Measurements from ENCODE around the gene SRGAP2C.
"Not testable (repeated sequence)": the region's sequence is repeated elsewhere in the genome, so short reads cannot be mapped to it uniquely, and the experiment has no call there.

The SRGAP2C gene

DNA sequence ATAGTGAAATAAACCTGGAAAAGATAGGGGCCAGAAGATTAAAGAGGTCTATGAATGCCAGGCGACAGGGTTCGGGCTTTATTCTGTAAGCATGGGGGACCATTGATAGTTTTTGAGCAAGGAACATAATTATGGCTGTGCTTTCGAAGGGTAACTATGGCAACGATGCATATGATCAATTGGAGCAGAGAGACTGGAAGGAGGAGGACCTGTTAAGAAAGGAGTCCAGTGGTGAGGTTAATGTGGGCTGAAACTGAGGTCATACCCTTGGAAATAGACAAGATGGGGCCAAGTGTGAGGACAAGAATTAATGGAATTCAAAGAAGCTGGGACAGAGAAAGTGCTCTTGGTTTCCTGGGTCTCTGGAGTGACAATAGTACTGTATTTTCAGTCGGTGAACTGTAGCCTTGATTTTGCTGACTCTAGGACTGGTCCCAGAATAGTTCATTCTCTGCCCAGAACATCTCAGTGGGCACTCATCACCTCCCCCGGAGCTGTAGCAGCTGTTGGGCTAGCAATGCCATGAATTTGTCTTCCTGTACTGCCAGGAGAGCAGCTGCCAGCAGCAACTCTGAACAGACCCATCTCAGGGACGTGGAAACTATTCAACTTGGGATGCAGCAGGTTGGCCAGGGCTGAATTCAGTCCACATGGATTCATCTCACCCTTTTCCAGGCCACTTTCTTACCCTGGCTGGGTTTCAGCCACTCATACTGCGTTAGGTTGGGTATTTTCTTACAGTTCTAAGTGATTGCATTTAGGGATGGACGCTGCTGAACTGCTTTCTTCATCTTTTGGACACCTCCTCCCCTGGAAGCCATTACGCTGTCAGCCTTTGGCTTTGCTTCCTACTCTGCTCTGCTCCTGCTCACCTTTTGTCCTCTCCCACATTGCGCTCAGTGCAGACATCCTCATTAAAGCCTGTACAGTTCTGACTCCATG lies 108.8 kb downstream of the SRGAP2C start:
- H3K18ac ChIP-seq (ENCODE audit: low read length); H3K79me1 ChIP-seq (ENCODE audit: low read length); H3K4me2 ChIP-seq (ENCODE audit: low read length); H3K4ac ChIP-seq (ENCODE audit: low read depth, low read length); H2BK12ac ChIP-seq (ENCODE audit: low read length); H3K27me3 ChIP-seq (ENCODE audit: insufficient read depth, low read length); H3K23ac ChIP-seq (ENCODE audit: low read length); H3K27ac ChIP-seq (ENCODE audit: low read depth, low read length); H3K36me3 ChIP-seq (ENCODE audit: control insufficient read depth in 1 of 2, insufficient read depth in 2 of 2, low read length in 2 of 2); H2AFZ ChIP-seq (ENCODE audit: insufficient read depth, low read length, poor library complexity); H2AK5ac ChIP-seq (ENCODE audit: low read length); H3K14ac ChIP-seq (ENCODE audit: low read length); H4K12ac ChIP-seq (ENCODE audit: low read depth, low read length); H3K4me1 ChIP-seq (ENCODE audit: control insufficient read depth in 1 of 2, insufficient read depth in 2 of 2, low read length in 2 of 2); H2BK120ac ChIP-seq (ENCODE audit: insufficient read depth, low read length, poor library complexity); H2BK5ac ChIP-seq (ENCODE audit: low read depth, low read length, poor library complexity); H3K4me3 ChIP-seq (ENCODE audit: low read depth, low read length); H3K9me3 ChIP-seq (ENCODE audit: insufficient read depth, low read depth, low read length); H4K91ac ChIP-seq (ENCODE audit: low read depth, low read length); H3K79me2 ChIP-seq (ENCODE audit: control insufficient read depth, insufficient read depth, low read length, poor library complexity); H3K9ac ChIP-seq (ENCODE audit: low read length); H4K8ac ChIP-seq (ENCODE audit: low read depth, low read length): not testable (repeated sequence)
- peak in 1 of 2 donors; percentile 6 for DNase-seq
- no CpG with 5 or more reads among the region's 11 CpGs for WGBS (ENCODE audit: extremely low coverage, insufficient coverage, insufficient read length)

DNA sequence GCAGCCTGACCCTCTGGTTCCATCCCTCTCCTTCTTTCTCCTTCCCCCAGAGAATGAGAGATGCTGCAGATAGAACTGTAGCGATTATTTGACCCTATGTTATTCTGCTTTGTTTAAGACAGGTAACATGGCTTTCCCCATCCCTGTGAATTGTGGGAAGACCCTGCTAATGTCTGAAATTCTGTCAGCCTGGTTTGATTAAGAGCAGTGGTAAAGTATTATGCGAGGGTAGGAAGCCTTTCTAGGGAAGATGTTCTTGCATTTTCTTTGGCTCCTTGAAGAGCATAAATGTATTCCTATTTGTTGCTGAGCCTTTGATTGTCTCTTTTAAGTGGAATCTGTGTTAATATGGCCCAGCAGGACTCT lies 109.4 kb downstream of the SRGAP2C start:
- WGBS (ENCODE audit: extremely low coverage, insufficient coverage, insufficient read length) = no CpG with 5 or more reads among the region's 2 CpGs
- H3K79me1 ChIP-seq (ENCODE audit: low read length); H2AFZ ChIP-seq (ENCODE audit: insufficient read depth, low read length, poor library complexity); H3K14ac ChIP-seq (ENCODE audit: low read length); H3K9me3 ChIP-seq (ENCODE audit: insufficient read depth, low read depth, low read length); H3K27me3 ChIP-seq (ENCODE audit: insufficient read depth, low read length); H3K27ac ChIP-seq (ENCODE audit: low read depth, low read length); H4K8ac ChIP-seq (ENCODE audit: low read depth, low read length); DNase-seq; H4K12ac ChIP-seq (ENCODE audit: low read depth, low read length); H3K4me3 ChIP-seq (ENCODE audit: low read depth, low read length); H2AK5ac ChIP-seq (ENCODE audit: low read length); H2BK120ac ChIP-seq (ENCODE audit: insufficient read depth, low read length, poor library complexity); H2BK5ac ChIP-seq (ENCODE audit: low read depth, low read length, poor library complexity); H3K36me3 ChIP-seq (ENCODE audit: control insufficient read depth in 1 of 2, insufficient read depth in 2 of 2, low read length in 2 of 2); H2BK12ac ChIP-seq (ENCODE audit: low read length); H3K4me2 ChIP-seq (ENCODE audit: low read length); H3K4me1 ChIP-seq (ENCODE audit: control insufficient read depth in 1 of 2, insufficient read depth in 2 of 2, low read length in 2 of 2); H3K4ac ChIP-seq (ENCODE audit: low read depth, low read length); H3K9ac ChIP-seq (ENCODE audit: low read length); H4K91ac ChIP-seq (ENCODE audit: low read depth, low read length); H3K18ac ChIP-seq (ENCODE audit: low read length); H3K23ac ChIP-seq (ENCODE audit: low read length); H3K79me2 ChIP-seq (ENCODE audit: control insufficient read depth, insufficient read depth, low read length, poor library complexity): not testable (repeated sequence)

DNA sequence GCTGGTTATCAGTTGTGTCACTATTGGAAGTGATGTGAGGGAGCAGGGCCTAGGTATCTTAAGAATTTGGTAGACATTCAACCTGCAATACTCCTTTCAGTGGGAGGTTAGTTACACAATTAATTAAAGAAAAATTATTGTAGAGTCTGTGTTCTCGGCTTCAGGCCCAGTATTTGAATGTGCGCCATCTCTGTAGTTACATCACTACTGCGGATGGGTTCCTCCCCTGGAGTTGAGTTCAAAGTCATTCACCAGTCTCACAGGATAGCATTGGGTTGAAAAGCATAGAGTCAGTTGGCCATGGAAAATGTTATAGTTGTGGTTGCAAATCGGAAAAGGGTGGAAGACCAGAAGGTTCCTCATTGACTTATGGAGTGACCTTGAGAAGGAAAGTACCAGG lies 111.8 kb downstream of the SRGAP2C start:
- H3K79me1 ChIP-seq (ENCODE audit: low read length); H3K23ac ChIP-seq (ENCODE audit: low read length); H4K8ac ChIP-seq (ENCODE audit: low read depth, low read length); H3K14ac ChIP-seq (ENCODE audit: low read length); H3K4me3 ChIP-seq (ENCODE audit: low read depth, low read length); H3K79me2 ChIP-seq (ENCODE audit: control insufficient read depth, insufficient read depth, low read length, poor library complexity); H3K9ac ChIP-seq (ENCODE audit: low read length); H3K4me1 ChIP-seq (ENCODE audit: control insufficient read depth in 1 of 2, insufficient read depth in 2 of 2, low read length in 2 of 2); H3K4me2 ChIP-seq (ENCODE audit: low read length); H2AK5ac ChIP-seq (ENCODE audit: low read length); H2BK5ac ChIP-seq (ENCODE audit: low read depth, low read length, poor library complexity); H3K36me3 ChIP-seq (ENCODE audit: control insufficient read depth in 1 of 2, insufficient read depth in 2 of 2, low read length in 2 of 2); H3K27ac ChIP-seq (ENCODE audit: low read depth, low read length); H4K12ac ChIP-seq (ENCODE audit: low read depth, low read length); H4K91ac ChIP-seq (ENCODE audit: low read depth, low read length); H2BK12ac ChIP-seq (ENCODE audit: low read length); H3K4ac ChIP-seq (ENCODE audit: low read depth, low read length); H3K9me3 ChIP-seq (ENCODE audit: insufficient read depth, low read depth, low read length); H3K18ac ChIP-seq (ENCODE audit: low read length); H2BK120ac ChIP-seq (ENCODE audit: insufficient read depth, low read length, poor library complexity); H2AFZ ChIP-seq (ENCODE audit: insufficient read depth, low read length, poor library complexity); DNase-seq; H3K27me3 ChIP-seq (ENCODE audit: insufficient read depth, low read length): not testable (repeated sequence)
- WGBS (ENCODE audit: extremely low coverage, insufficient coverage, insufficient read length) = no CpG with 5 or more reads among the region's 4 CpGs

DNA sequence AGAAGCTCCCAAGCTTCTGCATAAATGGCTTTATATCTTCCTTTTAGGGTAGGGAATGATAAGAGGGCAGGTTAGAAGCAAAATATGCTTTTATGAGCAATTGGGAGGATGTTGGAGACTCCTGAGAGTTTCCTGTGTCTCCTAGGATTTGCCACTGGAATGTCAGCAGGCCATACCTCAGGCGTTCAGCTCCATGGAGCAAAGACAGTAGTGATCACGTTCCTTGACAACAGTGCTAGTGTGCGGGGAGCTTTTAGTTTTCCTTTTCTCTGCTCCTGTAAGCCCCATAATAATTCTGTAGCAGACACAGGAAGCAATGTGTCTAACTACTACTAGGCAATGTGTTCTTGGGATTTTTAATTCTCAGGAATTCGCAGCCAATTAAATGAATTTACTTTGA lies 113.8 kb downstream of the SRGAP2C start:
- not testable (repeated sequence) for H3K9me3 ChIP-seq (ENCODE audit: insufficient read depth, low read depth, low read length); H3K79me2 ChIP-seq (ENCODE audit: control insufficient read depth, insufficient read depth, low read length, poor library complexity); H3K23ac ChIP-seq (ENCODE audit: low read length); H2BK5ac ChIP-seq (ENCODE audit: low read depth, low read length, poor library complexity); H3K36me3 ChIP-seq (ENCODE audit: control insufficient read depth in 1 of 2, insufficient read depth in 2 of 2, low read length in 2 of 2); H3K4me1 ChIP-seq (ENCODE audit: control insufficient read depth in 1 of 2, insufficient read depth in 2 of 2, low read length in 2 of 2); H3K9ac ChIP-seq (ENCODE audit: low read length); H3K4ac ChIP-seq (ENCODE audit: low read depth, low read length); H4K12ac ChIP-seq (ENCODE audit: low read depth, low read length); H3K79me1 ChIP-seq (ENCODE audit: low read length); H2BK12ac ChIP-seq (ENCODE audit: low read length); H4K8ac ChIP-seq (ENCODE audit: low read depth, low read length); H3K27me3 ChIP-seq (ENCODE audit: insufficient read depth, low read length); H3K27ac ChIP-seq (ENCODE audit: low read depth, low read length); H3K4me2 ChIP-seq (ENCODE audit: low read length); DNase-seq; H2AFZ ChIP-seq (ENCODE audit: insufficient read depth, low read length, poor library complexity); H2AK5ac ChIP-seq (ENCODE audit: low read length); H2BK120ac ChIP-seq (ENCODE audit: insufficient read depth, low read length, poor library complexity); H4K91ac ChIP-seq (ENCODE audit: low read depth, low read length); H3K18ac ChIP-seq (ENCODE audit: low read length); H3K4me3 ChIP-seq (ENCODE audit: low read depth, low read length); H3K14ac ChIP-seq (ENCODE audit: low read length)
- no CpG with 5 or more reads among the region's 4 CpGs for WGBS (ENCODE audit: extremely low coverage, insufficient coverage, insufficient read length)

All from trophoblast cell (in vitro differentiated cells and primary cell).